WI38 (cell line): ENCODE data around the gene FLNC.

Experiments
- H3K4me3 ChIP-seq: 2 replicates; pipeline ENCODE4 v1.5.1; 2011; ENCODE audit warnings: low read depth, mild to moderate bottlenecking, control low read depth, low read length
- CTCF ChIP-seq: IDR thresholded peaks from 2 replicates; pipeline ENCODE4 v1.5.1; 2012; ENCODE audit warnings: low read depth, mild to moderate bottlenecking, control low read depth, low read length

FLNC gene

GRCh38 chr7:128826916-128827247 is 3.3 kb upstream of the FLNC start:
- H3K4me3 ChIP-seq: no peak overlapping the region
- TF ChIP-seq CTCF: no peak

DNA sequence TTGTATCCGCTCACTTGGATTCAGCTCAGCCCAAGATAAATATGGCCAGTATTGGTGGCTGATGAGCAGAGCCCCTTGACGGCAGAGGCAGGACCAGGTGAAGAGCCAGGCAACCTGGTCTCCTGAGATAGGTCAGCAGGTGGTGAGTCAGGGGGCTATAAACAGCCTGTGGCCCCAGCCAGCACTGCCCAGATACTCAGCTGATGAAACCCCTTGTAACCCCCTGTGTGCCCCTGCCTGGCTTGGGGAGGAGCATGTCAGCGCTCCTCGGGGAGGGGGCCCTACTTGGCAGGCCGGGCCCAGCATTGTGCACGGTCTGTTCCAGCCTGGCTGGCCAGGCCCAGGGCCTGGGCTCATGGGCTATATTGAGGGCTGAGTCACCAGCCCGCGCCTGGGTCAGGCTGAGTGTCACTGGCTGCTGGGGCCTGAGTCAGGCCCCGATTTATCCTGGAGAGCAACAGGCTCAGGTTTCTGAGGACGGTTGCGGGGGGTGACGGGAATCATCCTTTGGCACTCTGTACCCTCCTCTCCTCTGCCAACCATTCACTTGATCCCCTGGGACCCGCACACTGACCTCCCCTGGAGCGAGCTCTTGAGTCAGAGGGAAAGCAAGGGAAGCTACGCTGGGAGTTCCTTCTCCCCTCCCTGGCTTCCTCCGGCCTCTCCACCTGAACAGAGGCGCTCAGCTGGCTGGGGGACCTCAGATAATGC is 2.8 kb upstream of the FLNC start:
- TF ChIP-seq CTCF: no peak
- peak overlapping the region; percentile 22; the same call in 1 of the 2 replicates for H3K4me3 ChIP-seq

DNA sequence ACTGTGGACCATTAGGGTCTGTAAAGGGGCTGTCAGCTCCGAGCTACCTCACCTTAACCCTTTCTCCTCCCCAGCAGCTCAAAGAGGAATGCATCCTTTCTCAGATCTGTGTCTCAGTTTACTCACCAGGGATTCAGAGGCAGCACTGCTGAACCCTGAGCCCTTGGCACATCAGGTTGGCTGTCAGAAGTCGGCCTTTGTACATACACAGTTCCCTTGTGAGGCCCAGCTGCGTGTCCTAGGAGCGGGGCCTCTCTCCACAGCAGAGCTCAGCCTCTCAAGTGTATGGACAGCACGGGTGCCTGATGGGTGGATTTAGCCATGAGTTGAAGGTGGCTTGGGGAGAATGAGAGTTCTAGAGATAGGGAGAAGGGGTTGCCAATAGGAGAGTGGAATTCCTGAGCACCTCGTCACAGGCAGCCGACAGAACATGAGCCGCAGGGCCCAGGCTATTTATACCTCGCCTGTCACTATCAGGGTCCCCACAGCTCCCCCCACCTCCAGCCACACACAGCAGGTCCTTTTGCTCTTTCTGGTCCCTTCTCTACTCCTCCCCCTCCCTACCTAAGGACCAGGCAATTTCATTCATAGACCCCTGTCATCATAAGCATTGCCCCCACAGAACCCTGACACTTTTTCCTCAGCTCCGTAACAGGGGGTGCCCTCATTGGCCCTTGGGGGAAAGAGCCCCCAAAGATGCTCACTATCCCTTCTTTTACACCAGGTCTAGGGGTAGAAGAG is 2.1 kb upstream of the FLNC start:
- H3K4me3 ChIP-seq: peak overlapping the region; percentile 22; the same call in 1 of the 2 replicates
- TF ChIP-seq CTCF: no peak

GRCh38 chr7:128829391-128830166 is 627 bp upstream of the FLNC start:
- TF ChIP-seq CTCF: no peak
- H3K4me3 ChIP-seq: 0 out of 2 replicates have a peak overlapping the region, but pooled peaks have one; percentile 27

GRCh38 chr7:128831178-128831993 is 1.2 kb downstream of the FLNC start:
- TF ChIP-seq CTCF: no peak
- H3K4me3 ChIP-seq: peak overlapping the region; percentile 96

- H3K4me3 ChIP-seq: peak overlapping the region; percentile 96
- TF ChIP-seq CTCF: no peak
Observed at GRCh38 chr7:128831994-128832879, 2.0 kb downstream of the FLNC start.
